ENCODE measurements around the gene TPSD1. TPM values are rescaled to one million over a fixed set of nuclear protein-coding genes. Genes with fewer than 3 reads are reported as not detected.
"Not testable (repeated sequence)": the region's sequence is repeated elsewhere in the genome, so short reads cannot be mapped to it uniquely, and the experiment has no call there.

TPSD1 gene
- total RNA-seq, 2 donors from 2014 or later = 0.57 to 4.1 TPM

DNA sequence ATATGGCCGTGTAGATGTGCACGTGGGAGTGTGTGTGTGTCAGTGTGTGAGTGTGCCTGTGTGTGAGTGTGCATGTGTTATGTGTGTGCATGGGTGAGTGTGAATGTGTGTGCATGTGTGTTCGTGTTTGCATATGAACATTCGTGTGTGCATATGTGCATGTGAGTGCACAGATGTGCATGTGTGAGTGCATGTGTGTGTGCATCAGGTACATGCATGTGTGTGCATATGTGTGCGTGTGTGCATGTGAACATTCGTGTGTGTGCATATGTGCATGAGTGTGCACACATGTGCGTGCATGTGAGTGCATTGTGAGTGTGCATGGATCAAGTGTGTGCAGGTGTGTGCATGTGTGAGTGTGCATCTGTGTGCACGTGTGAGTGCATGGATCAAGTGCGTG lies 17.9 kb upstream of the TPSD1 start:
- intact Hi-C loops (cut with DNase I) = no loop called here

DNA sequence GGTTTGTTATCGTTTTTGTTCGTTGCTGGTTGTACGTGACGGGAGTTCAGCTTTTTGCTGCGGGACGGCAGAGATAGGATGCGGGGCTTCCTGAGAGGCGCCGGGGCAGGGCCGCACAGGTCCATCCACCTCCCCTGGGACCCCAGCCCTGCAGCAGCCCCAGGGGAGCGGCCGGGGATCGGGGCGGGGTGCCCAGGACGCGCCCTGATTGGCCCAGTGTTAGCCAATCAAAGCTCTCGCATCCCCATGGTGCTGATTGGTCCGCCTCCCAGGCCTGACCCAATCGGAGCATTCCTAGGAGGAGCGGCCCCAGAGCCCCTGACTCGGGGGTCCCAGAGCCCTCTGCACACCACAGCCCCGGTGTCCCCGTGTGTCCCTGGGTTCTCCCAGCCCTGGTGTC lies 17.0 kb upstream of the TPSD1 start:
- not testable (repeated sequence) for DNase-seq (ENCODE audit: low spot score)

More for the DNA sequence above, 17.9 kb upstream of the TPSD1 start:
- DNase-seq (ENCODE audit: low spot score) = no peak

DNA sequence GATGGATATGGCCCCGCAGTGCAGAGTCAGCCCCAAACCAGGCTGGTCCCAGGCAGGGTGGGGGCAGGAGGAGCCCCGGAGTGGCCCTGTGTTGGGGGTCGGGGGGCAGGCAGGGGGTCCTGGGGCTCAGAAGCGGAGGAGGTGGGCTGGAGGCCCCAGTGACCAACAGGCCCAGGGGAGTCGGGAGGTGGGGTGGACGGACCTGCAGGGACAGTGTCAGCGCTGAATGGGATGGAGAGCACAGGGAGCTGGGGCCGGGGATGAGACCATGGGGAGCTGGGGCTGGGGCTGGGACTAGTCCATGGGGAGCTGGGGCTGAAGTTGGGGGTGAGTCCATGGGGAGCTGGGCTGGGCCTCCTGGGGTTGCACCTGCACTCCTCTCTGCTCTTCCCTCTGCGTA lies 16.3 kb upstream of the TPSD1 start:
- intact Hi-C loops (cut with DNase I); DNase-seq (ENCODE audit: low spot score): not testable (repeated sequence)

More for the DNA sequence above, 17.0 kb upstream of the TPSD1 start:
- intact Hi-C loops (cut with DNase I) = not testable (repeated sequence)

DNA sequence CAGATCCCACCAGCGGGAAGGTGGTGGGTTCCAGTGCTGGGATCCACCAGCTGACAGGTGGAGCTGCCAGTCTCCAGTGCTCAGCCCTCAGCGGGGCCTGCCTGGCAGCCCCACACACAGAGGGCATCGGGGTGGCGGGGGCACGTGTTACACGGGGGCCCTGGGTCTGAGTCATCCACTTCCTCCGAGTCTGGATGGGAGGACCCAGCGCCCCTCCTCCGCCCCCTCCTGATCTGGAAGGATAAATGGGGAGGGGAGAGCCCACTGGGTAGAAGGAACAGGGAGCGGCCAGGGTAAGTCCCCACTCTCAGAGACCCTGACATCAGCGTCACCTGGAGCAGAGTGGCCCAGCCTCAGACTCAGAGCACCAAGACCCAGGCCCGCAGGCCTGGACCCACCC lies 15.4 kb upstream of the TPSD1 start, which contains the start of gene TPSAB1:
TPSAB1 (plus strand) TSS at position 270 of the 400 bp plus-strand sequence. CDS start 234 bp downstream, outside the sequence.
- intact Hi-C loops (cut with DNase I); DNase-seq (ENCODE audit: low spot score): not testable (repeated sequence)

DNA sequence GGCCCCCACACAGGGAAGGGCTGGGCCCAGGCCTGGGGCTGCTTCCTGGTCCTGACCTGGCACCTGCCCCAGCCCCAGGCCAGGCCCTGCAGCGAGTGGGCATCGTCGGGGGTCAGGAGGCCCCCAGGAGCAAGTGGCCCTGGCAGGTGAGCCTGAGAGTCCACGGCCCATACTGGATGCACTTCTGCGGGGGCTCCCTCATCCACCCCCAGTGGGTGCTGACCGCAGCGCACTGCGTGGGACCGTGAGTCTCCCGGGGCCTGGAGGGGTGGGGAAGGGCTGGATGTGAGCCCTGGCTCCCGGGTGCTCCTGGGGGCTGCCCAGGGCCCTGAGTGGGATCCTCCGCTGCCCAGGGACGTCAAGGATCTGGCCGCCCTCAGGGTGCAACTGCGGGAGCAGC lies 14.8 kb upstream of the TPSD1 start:
- DNase-seq (ENCODE audit: low spot score); intact Hi-C loops (cut with DNase I): not testable (repeated sequence)

DNA sequence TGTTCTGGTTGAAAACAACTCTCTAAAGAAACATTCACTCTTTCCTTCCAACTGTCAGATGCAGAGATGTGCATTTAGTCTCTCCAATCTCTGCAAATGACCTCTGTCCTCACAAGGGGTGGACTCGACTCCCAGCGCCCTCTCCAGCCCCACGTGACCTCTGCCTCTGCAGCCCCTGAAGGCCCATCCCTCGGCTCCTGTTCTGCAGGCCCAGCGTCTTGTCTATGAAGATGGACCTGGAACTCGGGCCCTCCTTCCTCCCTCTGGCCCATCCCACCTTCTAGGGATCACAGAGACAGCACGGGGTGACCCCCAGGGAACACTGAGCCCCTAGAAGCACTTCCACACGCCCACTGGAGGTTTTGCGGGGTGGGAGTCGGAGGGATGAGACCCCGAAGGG lies 12.5 kb upstream of the TPSD1 start:
- DNase-seq (ENCODE audit: low spot score); intact Hi-C loops (cut with DNase I): not testable (repeated sequence)

DNA sequence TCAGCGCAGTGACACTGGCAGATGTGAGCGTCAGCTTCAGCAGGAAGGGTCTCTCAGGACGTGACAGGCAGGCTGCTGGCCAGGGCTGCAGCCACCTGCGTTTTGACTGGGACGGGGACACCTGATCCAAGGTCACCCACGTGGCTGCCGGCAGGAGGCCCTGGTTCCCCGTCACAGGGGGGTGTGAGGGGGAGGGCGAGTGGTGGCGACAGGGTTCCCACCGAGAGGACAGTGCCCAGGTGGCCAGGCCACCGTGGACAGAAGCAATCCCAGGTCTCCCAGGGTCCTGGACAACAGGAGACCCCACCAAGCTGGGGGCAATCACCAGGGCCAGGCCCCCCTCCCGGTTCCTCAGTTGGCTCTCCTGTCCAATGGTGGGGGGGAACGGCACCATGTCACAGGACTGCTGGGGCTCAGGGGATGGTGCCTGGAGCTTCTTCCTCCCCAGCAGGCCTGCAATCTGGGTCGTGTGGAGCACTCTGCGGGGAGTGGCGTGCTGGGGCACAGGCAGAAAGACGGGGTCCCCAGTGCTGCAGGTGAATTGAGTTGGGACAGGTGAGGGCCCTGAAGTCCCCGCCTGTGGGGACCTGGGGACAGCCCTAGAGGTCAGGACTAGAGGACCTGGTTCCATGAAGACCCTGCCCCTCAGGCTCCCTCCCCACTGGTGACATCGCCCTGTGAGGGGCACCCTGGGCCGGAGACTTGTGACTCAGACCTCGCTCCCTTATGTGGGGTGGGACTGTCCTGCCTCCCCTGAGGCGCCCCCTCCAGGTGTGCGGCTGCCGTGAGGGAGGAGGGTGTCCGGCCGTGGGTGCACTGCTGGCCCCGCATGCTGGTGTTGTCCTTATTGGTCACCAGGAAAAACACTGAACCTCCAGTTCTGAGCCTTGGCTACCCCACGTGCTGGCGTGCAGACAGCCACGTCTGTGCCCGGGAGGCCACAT lies 11.7 kb upstream of the TPSD1 start:
- DNase-seq (ENCODE audit: low spot score); intact Hi-C loops (cut with DNase I): not testable (repeated sequence)

DNA sequence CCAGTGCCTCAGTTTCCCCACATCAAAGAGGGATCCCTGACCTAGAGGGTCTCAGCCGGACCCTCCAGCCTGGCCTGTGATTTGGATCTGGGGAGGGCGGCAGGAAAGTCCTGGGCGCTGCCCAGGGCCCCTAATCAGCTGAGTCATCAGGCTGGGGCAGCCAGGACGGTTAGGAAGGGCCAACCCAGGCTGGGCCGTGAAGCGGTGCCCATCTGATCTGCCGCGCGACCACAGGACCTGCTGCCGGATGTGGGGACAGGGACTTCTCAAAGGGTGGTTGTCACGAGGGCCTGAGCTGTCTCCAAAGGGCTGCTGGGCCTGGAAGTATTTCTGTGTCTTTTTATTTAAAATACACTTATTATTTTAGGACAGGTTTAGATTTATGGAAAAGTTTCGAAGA lies 11.0 kb upstream of the TPSD1 start:
- no peak for DNase-seq (ENCODE audit: low spot score)

DNA sequence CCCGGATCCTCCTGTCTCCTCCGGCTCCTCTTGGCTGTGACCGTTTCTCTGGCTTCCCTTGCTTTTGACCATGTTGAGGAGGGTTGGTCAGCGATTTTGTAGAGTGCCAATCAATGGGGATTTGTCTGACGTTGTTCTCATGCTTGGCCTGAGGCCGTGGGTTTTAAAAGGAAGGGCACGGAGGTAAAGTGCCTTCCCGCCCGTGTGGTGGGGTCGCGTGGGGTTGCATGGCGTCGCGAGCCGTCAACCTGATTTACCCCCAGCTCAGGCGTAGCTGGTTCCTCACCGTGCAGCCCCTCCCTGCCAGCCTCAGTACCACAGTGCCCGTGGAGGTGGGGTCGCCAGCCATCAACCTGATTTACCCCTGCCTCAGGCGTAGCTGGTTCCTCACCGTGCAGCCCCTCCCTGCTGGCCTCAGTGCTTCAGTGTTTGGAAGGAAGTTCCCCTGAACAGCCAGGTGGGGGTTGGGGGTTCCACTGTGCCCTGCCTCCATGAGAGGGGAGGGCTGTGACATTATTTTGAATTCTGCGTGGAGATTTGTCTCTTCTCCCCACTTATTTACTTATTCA lies 10.3 kb upstream of the TPSD1 start:
- intact Hi-C loops (cut with DNase I) = no loop called here
- DNase-seq (ENCODE audit: low spot score) = no peak

More for the DNA sequence above, 11.0 kb upstream of the TPSD1 start:
- intact Hi-C loops (cut with DNase I) = no loop called here

DNA sequence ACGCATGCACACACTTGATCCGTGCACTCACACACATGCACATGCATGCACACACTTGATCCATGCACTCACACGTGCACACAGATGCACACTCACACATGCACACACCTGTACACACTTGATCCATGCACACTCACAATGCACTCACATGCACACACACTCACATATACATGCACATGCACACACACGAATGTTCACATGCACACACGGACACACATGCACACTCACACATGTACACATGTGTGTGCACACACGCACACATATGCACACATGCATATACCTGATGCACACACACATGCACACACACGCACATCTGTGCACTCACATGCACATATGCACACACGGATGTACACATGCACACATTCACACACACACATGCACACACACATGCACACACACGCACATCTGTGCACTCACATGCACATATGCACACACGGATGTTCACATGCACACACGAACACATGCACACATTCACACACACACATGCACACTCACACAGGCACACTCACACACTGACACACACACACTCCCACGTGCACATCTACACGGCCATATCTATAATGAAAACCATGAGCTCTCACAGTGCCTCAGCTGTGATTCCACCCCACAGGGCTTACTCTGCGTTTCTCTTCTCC lies 7.8 kb upstream of the TPSD1 start:
- DNase-seq (ENCODE audit: low spot score); intact Hi-C loops (cut with DNase I): not testable (repeated sequence)

DNA sequence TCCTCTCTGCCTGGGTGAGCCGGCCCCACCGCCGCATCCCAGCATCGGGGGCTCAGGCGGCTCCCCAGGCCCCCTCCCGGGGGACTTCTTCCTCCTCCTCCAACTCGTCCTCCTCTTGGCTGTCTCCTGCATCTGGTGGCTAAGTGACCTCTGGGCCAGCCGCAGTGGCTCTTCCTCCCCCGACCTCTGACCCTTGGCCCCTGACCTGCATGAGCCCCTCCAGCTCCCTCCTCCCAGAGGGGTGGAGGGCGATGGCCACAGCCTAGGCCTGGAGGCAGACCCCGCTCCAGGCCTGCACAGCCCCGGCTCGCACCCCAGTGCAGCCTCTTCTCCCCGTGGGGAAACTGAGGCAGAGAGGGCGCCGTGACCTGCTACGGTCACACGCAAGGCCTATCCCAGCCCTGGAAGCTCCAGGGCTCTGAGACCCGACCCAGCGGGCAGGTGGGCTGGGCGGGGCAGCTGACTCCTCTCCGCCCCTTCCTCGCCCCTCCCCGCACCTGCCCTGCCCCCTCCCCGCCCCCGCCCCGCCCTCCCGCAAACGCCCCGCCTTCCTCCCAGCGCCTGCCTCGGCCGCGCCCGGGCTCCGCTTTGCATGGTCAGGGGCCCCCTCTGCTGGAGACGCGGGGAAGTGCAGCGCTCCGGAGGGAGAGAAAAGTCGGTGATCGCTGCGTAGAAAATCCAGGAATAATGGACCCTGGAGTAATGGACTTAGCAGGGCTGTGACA lies 6.7 kb upstream of the TPSD1 start:
- not testable (repeated sequence) for DNase-seq (ENCODE audit: low spot score)

DNA sequence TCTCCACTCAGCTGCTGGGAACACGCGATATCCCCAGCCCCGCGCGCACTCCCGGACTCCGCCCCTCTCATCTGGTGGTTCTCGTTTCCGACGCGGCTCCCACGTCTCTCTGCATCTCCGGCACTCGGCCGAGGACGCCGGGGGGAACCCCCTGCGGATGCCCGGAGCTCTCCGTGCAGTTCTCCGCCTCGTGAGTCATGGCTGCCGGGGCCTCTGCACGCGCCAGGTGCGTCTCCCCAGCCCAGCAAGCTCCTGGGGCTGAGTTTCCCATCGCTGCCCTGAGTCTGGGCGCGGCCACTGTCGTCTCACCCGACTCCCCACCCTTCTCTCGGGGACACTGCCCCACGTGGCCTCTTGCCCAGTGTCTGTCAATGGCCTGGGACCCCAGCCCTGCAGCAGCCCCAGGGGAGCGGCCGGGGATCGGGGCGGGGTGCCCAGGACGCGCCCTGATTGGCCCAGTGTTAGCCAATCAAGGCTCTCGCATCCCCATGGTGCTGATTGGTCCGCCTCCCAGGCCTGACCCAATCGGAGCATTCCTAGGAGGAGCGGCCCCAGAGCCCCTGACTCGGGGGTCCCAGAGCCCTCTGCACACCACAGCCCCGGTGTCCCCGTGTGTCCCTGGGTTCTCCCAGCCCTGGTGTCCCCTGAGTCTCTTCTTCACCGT lies 2.0 kb upstream of the TPSD1 start:
- intact Hi-C loops (cut with DNase I); DNase-seq (ENCODE audit: low spot score): not testable (repeated sequence)

More for the DNA sequence above, 6.7 kb upstream of the TPSD1 start:
- intact Hi-C loops (cut with DNase I) = not testable (repeated sequence)

DNA sequence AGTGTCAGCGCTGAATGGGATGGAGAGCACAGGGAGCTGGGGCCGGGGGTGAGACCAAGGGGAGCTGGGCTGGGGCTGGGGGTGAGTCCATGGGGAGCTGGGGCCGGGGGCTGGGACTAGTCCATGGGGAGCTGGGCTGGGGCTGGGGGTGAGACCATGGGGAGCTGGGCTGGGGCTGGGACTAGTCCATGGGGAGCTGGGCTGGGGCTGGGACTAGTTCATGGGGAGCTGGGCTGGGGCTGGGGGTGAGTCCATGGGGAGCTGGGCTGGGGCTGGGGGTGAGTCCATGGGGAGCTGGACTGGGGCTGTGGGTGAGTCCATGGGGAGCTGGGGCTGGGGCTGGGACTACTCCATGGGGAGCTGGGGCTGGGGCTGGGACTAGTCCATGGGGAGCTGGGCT lies 1.0 kb upstream of the TPSD1 start:
- DNase-seq (ENCODE audit: low spot score); intact Hi-C loops (cut with DNase I): not testable (repeated sequence)

DNA sequence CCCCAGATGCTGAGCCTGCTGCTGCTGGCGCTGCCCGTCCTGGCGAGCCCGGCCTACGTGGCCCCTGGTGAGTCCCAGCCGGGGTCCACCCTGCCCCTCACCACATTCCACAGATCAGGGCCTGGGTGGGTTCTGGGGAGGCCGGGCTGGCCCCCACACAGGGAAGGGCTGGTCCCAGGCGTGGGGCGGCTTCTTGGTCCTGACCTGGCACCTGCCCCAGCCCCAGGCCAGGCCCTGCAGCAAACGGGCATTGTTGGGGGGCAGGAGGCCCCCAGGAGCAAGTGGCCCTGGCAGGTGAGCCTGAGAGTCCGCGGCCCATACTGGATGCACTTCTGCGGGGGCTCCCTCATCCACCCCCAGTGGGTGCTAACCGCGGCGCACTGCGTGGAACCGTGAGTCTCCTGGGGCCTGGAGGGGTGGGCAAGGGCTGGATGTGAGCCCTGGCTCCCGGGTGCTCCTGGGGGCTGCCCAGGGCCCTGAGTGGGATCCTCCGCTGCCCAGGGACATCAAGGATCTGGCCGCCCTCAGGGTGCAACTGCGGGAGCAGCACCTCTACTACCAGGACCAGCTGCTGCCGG lies 516 bp downstream of the TPSD1 start:
- DNase-seq (ENCODE audit: low spot score); intact Hi-C loops (cut with DNase I): not testable (repeated sequence)

DNA sequence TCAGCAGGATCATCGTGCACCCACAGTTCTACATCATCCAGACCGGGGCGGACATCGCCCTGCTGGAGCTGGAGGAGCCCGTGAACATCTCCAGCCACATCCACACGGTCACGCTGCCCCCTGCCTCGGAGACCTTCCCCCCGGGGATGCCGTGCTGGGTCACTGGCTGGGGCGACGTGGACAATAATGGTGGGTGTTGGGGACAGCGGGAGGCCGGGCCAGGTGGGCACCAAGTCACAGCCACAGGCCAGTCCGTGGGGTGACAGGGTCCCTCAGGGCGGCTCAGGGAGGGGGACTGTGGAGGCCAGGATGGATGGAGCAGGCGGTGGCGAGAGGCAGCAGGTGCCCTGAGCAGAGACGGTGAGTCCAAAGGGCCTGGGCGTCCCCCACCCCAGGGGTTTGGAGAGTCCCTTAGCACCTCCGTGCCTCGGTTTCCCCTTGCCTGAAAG lies 1.0 kb downstream of the TPSD1 start:
- no peak for DNase-seq (ENCODE audit: low spot score)
- intact Hi-C loops (cut with DNase I) = no loop called here

DNA sequence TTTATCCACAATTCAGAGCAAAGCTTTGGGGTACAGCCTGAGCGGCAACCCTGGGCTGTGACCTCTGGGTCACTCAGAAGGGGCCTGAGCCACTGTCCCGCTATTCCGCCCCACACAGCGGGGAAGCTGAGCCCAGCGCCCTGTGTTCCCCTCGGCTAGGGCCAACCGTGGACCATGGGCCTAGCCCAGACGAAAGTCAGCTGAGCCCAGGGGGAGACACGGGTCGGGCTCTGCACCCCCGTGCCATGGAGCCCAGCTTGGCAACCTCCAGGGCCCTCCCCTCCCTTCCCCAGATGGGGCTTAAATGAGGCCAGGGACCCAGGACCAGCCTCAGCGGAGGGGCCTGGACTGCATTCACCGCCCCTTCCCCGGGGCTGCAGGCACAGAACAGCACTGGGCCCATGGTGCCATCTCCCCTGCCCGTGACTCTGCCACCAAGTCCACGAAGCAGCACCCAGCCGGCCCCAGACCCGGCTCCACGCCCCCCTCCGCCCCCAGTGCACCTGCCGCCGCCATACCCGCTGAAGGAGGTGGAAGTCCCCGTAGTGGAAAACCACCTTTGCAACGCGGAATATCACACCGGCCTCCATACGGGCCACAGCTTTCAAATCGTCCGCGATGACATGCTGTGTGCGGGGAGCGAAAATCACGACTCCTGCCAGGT lies 1.8 kb downstream of the TPSD1 start:
- DNase-seq (ENCODE audit: low spot score) = no peak
- intact Hi-C loops (cut with DNase I) = no loop called here

DNA sequence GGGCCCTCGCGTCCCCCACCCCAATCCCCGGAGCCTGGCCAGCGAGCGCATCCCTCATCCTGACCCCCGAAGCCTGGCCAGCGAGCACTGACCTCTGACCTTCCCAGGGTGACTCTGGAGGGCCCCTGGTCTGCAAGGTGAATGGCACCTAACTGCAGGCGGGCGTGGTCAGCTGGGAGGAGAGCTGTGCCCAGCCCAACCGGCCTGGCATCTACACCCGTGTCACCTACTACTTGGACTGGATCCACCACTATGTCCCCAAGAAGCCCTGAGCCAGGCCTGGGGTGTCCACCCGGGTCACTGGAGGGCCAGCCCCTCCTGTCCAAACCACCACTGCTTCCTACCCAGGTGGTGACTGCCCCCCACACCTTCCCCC lies 2.3 kb downstream of the TPSD1 start:
- DNase-seq (ENCODE audit: low spot score) = no peak
- intact Hi-C loops (cut with DNase I) = no loop called here

Measured in posterior vena cava (tissue), 2 donors.